ENCODE measurements around the gene HSD17B3.

HSD17B3 gene

GRCh38 chr9:96232539-96233241 is 69.3 kb downstream of the HSD17B3 start:
- DNase-seq: no peak

GRCh38 chr9:96232164-96232538 is 69.8 kb downstream of the HSD17B3 start:
- no peak for DNase-seq

GRCh38 chr9:96230002-96230401 is 72.0 kb downstream of the HSD17B3 start:
- DNase-seq: no peak

GRCh38 chr9:96222132-96222531 is 79.8 kb downstream of the HSD17B3 start:
- no peak for DNase-seq

- DNase-seq: no peak
These were observed 82.1 kb downstream of the HSD17B3 start for GRCh38 chr9:96219900-96220257.

- no peak for DNase-seq
These were observed 82.7 kb downstream of the HSD17B3 start for GRCh38 chr9:96219026-96219899.

GRCh38 chr9:96217754-96218693 is 84.0 kb downstream of the HSD17B3 start:
- peak; percentile 48 for DNase-seq

- no peak for DNase-seq
These were observed 84.7 kb downstream of the HSD17B3 start for GRCh38 chr9:96217294-96217707.

GRCh38 chr9:96216583-96216982 is 85.4 kb downstream of the HSD17B3 start:
- DNase-seq: no peak

GRCh38 chr9:96215841-96216240 is 86.1 kb downstream of the HSD17B3 start:
- DNase-seq: no peak

GRCh38 chr9:96214635-96215034 is 87.3 kb downstream of the HSD17B3 start:
- no peak for DNase-seq

GRCh38 chr9:96209407-96210271 is 92.3 kb downstream of the HSD17B3 start:
- no peak for DNase-seq

GRCh38 chr9:96206156-96206751 is 95.7 kb downstream of the HSD17B3 start:
- DNase-seq: no peak

- DNase-seq: no peak
These were observed 97.1 kb downstream of the HSD17B3 start for GRCh38 chr9:96204853-96205252.

- no peak for DNase-seq
These were observed 98.0 kb downstream of the HSD17B3 start for GRCh38 chr9:96203867-96204501.

- no peak for DNase-seq
These were observed 98.8 kb downstream of the HSD17B3 start for GRCh38 chr9:96202971-96203780.

- no peak for DNase-seq
These were observed 100.8 kb downstream of the HSD17B3 start for GRCh38 chr9:96201140-96201539.

- no peak for DNase-seq
These were observed 103.0 kb downstream of the HSD17B3 start for GRCh38 chr9:96199006-96199405.

GRCh38 chr9:96195541-96195940 is 106.4 kb downstream of the HSD17B3 start:
- DNase-seq: no peak

- DNase-seq: no peak
These were observed 108.7 kb downstream of the HSD17B3 start for GRCh38 chr9:96193236-96193755.
